Measurements from ENCODE around the gene CARMIL1.
"Not testable (repeated sequence)": the region's sequence is repeated elsewhere in the genome, so short reads cannot be mapped to it uniquely, and the experiment has no call there.

CARMIL1 gene

GRCh38 chr6:25370178-25371036 lies 91.2 kb downstream of the CARMIL1 start:
- DNase-seq (ENCODE audit: low spot score), result peak; percentile 45

GRCh38 chr6:25371037-25371347 lies 91.8 kb downstream of the CARMIL1 start:
- no peak for DNase-seq (ENCODE audit: low spot score)

- no peak for DNase-seq (ENCODE audit: low spot score)
Measured at GRCh38 chr6:25375125-25375524, 96.0 kb downstream of the CARMIL1 start.

- no peak for DNase-seq (ENCODE audit: low spot score)
Measured at GRCh38 chr6:25377664-25378063, 98.5 kb downstream of the CARMIL1 start.

GRCh38 chr6:25381077-25381476 lies 101.9 kb downstream of the CARMIL1 start:
- no peak for DNase-seq (ENCODE audit: low spot score)

- DNase-seq (ENCODE audit: low spot score), result not testable (repeated sequence)
Measured at GRCh38 chr6:25382476-25382875, 103.3 kb downstream of the CARMIL1 start.

GRCh38 chr6:25384234-25384633 lies 105.1 kb downstream of the CARMIL1 start:
- DNase-seq (ENCODE audit: low spot score), result no peak

- DNase-seq (ENCODE audit: low spot score), result no peak
Measured at GRCh38 chr6:25384967-25385366, 105.8 kb downstream of the CARMIL1 start.

GRCh38 chr6:25387483-25387882 lies 108.3 kb downstream of the CARMIL1 start:
- DNase-seq (ENCODE audit: low spot score), result no peak

- no peak for DNase-seq (ENCODE audit: low spot score)
Measured at GRCh38 chr6:25387911-25388310, 108.7 kb downstream of the CARMIL1 start.

- DNase-seq (ENCODE audit: low spot score), result no peak
Measured at GRCh38 chr6:25388776-25389175, 109.6 kb downstream of the CARMIL1 start.

- DNase-seq (ENCODE audit: low spot score), result no peak
Measured at GRCh38 chr6:25389471-25389870, 110.3 kb downstream of the CARMIL1 start.

GRCh38 chr6:25392372-25392771 lies 113.2 kb downstream of the CARMIL1 start:
- DNase-seq (ENCODE audit: low spot score), result no peak

- no peak for DNase-seq (ENCODE audit: low spot score)
Measured at GRCh38 chr6:25395731-25396130, 116.6 kb downstream of the CARMIL1 start.

- DNase-seq (ENCODE audit: low spot score), result no peak
Measured at GRCh38 chr6:25397406-25397805, 118.2 kb downstream of the CARMIL1 start.

GRCh38 chr6:25399885-25400284 lies 120.7 kb downstream of the CARMIL1 start:
- no peak for DNase-seq (ENCODE audit: low spot score)

GRCh38 chr6:25401711-25402110 lies 122.5 kb downstream of the CARMIL1 start:
- no peak for DNase-seq (ENCODE audit: low spot score)

- no peak for DNase-seq (ENCODE audit: low spot score)
Measured at GRCh38 chr6:25402125-25402524, 123.0 kb downstream of the CARMIL1 start.

- DNase-seq (ENCODE audit: low spot score), result no peak
Measured at GRCh38 chr6:25403150-25403549, 124.0 kb downstream of the CARMIL1 start.

GRCh38 chr6:25404091-25404490 lies 124.9 kb downstream of the CARMIL1 start:
- no peak for DNase-seq (ENCODE audit: low spot score)

- no peak for DNase-seq (ENCODE audit: low spot score)
Measured at GRCh38 chr6:25404693-25405169, 125.6 kb downstream of the CARMIL1 start.

GRCh38 chr6:25405442-25405841 lies 126.3 kb downstream of the CARMIL1 start:
- no peak for DNase-seq (ENCODE audit: low spot score)

GRCh38 chr6:25407431-25407830 lies 128.3 kb downstream of the CARMIL1 start:
- DNase-seq (ENCODE audit: low spot score), result no peak

GRCh38 chr6:25410102-25410501 lies 130.9 kb downstream of the CARMIL1 start:
- no peak for DNase-seq (ENCODE audit: low spot score)
